ENCODE data around the gene FAM120A. TPM values are rescaled to one million over a fixed set of nuclear protein-coding genes. Genes with fewer than 3 reads are reported as not detected.

FAM120A gene
- total RNA-seq, 6 experiments from 2014 or later: 61.9 to 92.1 (median 76.0) TPM

- H3K4me1 ChIP-seq: no peaks in the 10 kb centered on the region
- H3K4me3 ChIP-seq: no peak overlapping the region
- 69% methylated on average over 6 of the region's 10 CpGs for whole genome bisulfite sequencing (ENCODE audit: insufficient coverage, low coverage, low lambda C conversion rate, missing lambda C conversion rate)
- no peaks in the 10 kb centered on the region for H3K36me3 ChIP-seq
- H3K27ac ChIP-seq: no peak overlapping the region
- ATAC-seq (peak in 1 of 4 donors; percentile 21), DNase-seq (no peak)
- peaks cover 0 to 5% (median 0%) of the 10 kb centered on the region in 4 donors for H3K9me3 ChIP-seq
- H3K27me3 ChIP-seq: no peaks in the 10 kb centered on the region
- TF ChIP-seq CTCF (IDR thresholded peaks at IDR 0.05): no peak
- no peak for TF ChIP-seq POLR2A (IDR thresholded peaks at IDR 0.05)
- intact Hi-C loops (cut with DNase I): no loop called here
Measured at GRCh38 chr9:93422977-93423616, 28.4 kb upstream of the FAM120A start.

- WGBS (ENCODE audit: insufficient coverage, low coverage, low lambda C conversion rate, missing lambda C conversion rate): 84% methylated on average over 5 of the region's 5 CpGs
- H3K36me3 ChIP-seq: no peaks in the 10 kb centered on the region
- H3K4me1 ChIP-seq: no peaks in the 10 kb centered on the region
- intact Hi-C loops (cut with DNase I): no loop called here
- DNase-seq (no peak), ATAC-seq (no peak)
- no peaks in the 10 kb centered on the region for H3K27me3 ChIP-seq
- no peak overlapping the region for H3K4me3 ChIP-seq
- no peak overlapping the region for H3K27ac ChIP-seq
- TF ChIP-seq CTCF (IDR thresholded peaks at IDR 0.05): peak in 1 of 4 donors; percentile 10
- no peak for TF ChIP-seq POLR2A (IDR thresholded peaks at IDR 0.05)
- no peaks in the 10 kb centered on the region for H3K9me3 ChIP-seq
Measured at GRCh38 chr9:93427655-93428379, 23.7 kb upstream of the FAM120A start.

- ATAC-seq: peak; percentile 41 to 58 (median 43)
- WGBS (ENCODE audit: insufficient coverage, low coverage, low lambda C conversion rate, missing lambda C conversion rate): 21% methylated on average over 5 of the region's 5 CpGs
- Histone ChIP-seq H3K36me3 (no peaks in the 10 kb centered on the region), H3K27me3 (no peaks in the 10 kb centered on the region), H3K9me3 (no peaks in the 10 kb centered on the region), H3K4me3 (no peak overlapping the region), H3K4me1 (no peaks in the 10 kb centered on the region), H3K27ac (no peak overlapping the region)
- no peak for DNase-seq
- intact Hi-C loops (cut with DNase I): no loop called here
- no peak for TF ChIP-seq CTCF (IDR thresholded peaks at IDR 0.05)
- TF ChIP-seq POLR2A (IDR thresholded peaks at IDR 0.05): no peak
Measured at GRCh38 chr9:93431539-93432105, 19.9 kb upstream of the FAM120A start.

GRCh38 chr9:93432964-93433363 is 18.5 kb upstream of the FAM120A start:
- DNase-seq (no peak), ATAC-seq (no peak)
- intact Hi-C loops (cut with DNase I): no loop called here
- no peaks in the 10 kb centered on the region for H3K9me3 ChIP-seq
- H3K4me3 ChIP-seq: no peak overlapping the region
- no peaks in the 10 kb centered on the region for H3K4me1 ChIP-seq
- TF ChIP-seq POLR2A (IDR thresholded peaks at IDR 0.05): no peak
- TF ChIP-seq CTCF (IDR thresholded peaks at IDR 0.05): no peak
- H3K36me3 ChIP-seq: no peaks in the 10 kb centered on the region
- H3K27me3 ChIP-seq: no peaks in the 10 kb centered on the region
- WGBS (ENCODE audit: insufficient coverage, low coverage, low lambda C conversion rate, missing lambda C conversion rate): 89% methylated on average over 1 of the region's 1 CpG
- H3K27ac ChIP-seq: no peak overlapping the region
